Keratinocyte (primary cell): Measurements from ENCODE around the gene GPR45. TPM values are rescaled to one million over a fixed set of nuclear protein-coding genes. Genes with fewer than 3 reads are reported as not detected.

ENCODE experiments used
- DNase-seq: peaks from one replicate; pipeline ENCODE4 v3.0.0-alpha.2; 2011; ENCODE audit warnings: low read depth, missing footprints, low spot score
- FAIRE-seq: peaks from 2 replicates; lab custom pipeline; 2011; peaks lifted over from hg19 to GRCh38; lab: Jason Lieb, UNC
- H2AFZ ChIP-seq: 2 replicates; pipeline ENCODE4 v1.6.0; 2012; ENCODE audit warnings: low read length, control low read depth, inconsistent platforms; ENCODE audit not compliant: control insufficient read depth
- H3K27ac ChIP-seq: 2 replicates; pipeline ENCODE4 v1.5.1; 2011; ENCODE audit warnings: low read length; ENCODE audit not compliant: control insufficient read depth, insufficient read depth
- H3K27me3 ChIP-seq: 3 replicates; pipeline ENCODE4 v1.6.0; 2011; ENCODE audit warnings: low read length; ENCODE audit not compliant: control insufficient read depth, insufficient read depth; ENCODE audit errors: extremely low read depth
- H3K36me3 ChIP-seq, 2 experiments: 2 replicates in 1 of 2; 3 replicates in 1 of 2; pipeline ENCODE4 v1.5.1; 2011; ENCODE audit warnings: low read length in 2 of 2, mild to moderate bottlenecking in 1 of 2; ENCODE audit not compliant: control insufficient read depth in 2 of 2, insufficient read depth in 2 of 2; ENCODE audit errors: extremely low read depth in 1 of 2
- H3K4me1 ChIP-seq: 3 replicates; pipeline ENCODE4 v1.5.1; 2011; ENCODE audit warnings: low read length; ENCODE audit not compliant: control insufficient read depth, insufficient read depth; ENCODE audit errors: extremely low read depth
- H3K4me2 ChIP-seq: 3 replicates; pipeline ENCODE4 v1.6.0; 2011; ENCODE audit warnings: low read depth, low read length; ENCODE audit not compliant: control insufficient read depth, insufficient read depth; ENCODE audit errors: extremely low read depth
- H3K4me3 ChIP-seq, 3 experiments: fragments of 200-600 bp in 1 of 3; sonication (generic) in 1 of 3; 2 replicates in 2 of 3; 3 replicates in 1 of 3; pipeline ENCODE4 v1.5.1; 2011 to 2016; ENCODE audit warnings: low read length in 3 of 3, mild to moderate bottlenecking in 3 of 3, control low read depth in 2 of 3, inconsistent platforms in 1 of 3, low read depth in 1 of 3, mixed read lengths in 1 of 3, mixed run types in 1 of 3, moderate library complexity in 1 of 3; ENCODE audit not compliant: control insufficient read depth in 2 of 3, insufficient read depth in 2 of 3; ENCODE audit errors: extremely low read depth in 1 of 3
- H3K79me2 ChIP-seq: 2 replicates; pipeline ENCODE4 v1.6.0; 2012; ENCODE audit warnings: low read length; ENCODE audit not compliant: control insufficient read depth, insufficient read depth
- H3K9ac ChIP-seq: 3 replicates; pipeline ENCODE4 v1.6.0; 2011; ENCODE audit warnings: low read length; ENCODE audit not compliant: control insufficient read depth, insufficient read depth; ENCODE audit errors: extremely low read depth
- H3K9me1 ChIP-seq: 3 replicates; pipeline ENCODE4 v1.6.0; 2011; ENCODE audit warnings: low read length; ENCODE audit not compliant: control insufficient read depth, insufficient read depth; ENCODE audit errors: extremely low read depth
- H3K9me3 ChIP-seq: 2 replicates; pipeline ENCODE4 v1.5.1; 2012; ENCODE audit warnings: low read depth, low read length; ENCODE audit not compliant: control insufficient read depth
- H4K20me1 ChIP-seq: 3 replicates; pipeline ENCODE4 v1.6.0; 2011; ENCODE audit warnings: low read length; ENCODE audit not compliant: control insufficient read depth, insufficient read depth; ENCODE audit errors: extremely low read depth
- EZH2 ChIP-seq: IDR thresholded peaks from one replicate; pipeline ENCODE4 v1.6.1; 2012; ENCODE audit warnings: inconsistent platforms, mild to moderate bottlenecking, low read length, moderate library complexity
- dilution Hi-C: fragments of 300-500 bp; cut with MboI; formaldehyde crosslinking; loops from one replicate; pipeline ENCODE4 v1.7.0; 2020; ENCODE audit warnings: low sequenced_read_pairs; ENCODE audit not compliant: extremely low pct_ligation_motif_present
- polyA plus RNA-seq, 5 experiments: library from polyadenylated mRNA; depleted of rRNA in 3 of 5; stranded (reverse) in 3 of 5; stranded (forward) in 1 of 5; unstranded in 1 of 5; fragments of >200 nt; gene quantifications; 1 replicate in 1 of 5; 2 replicates in 3 of 5; 3 replicates in 1 of 5; pipeline versions ENCODE4 v1.2.1 to v1.2.3, GENCODE V29; 2011 to 2012; ENCODE audit warnings: missing spikeins in 2 of 5, low read depth in 1 of 5, low replicate concordance in 1 of 5
- TF ChIP-seq, protein P1 (sequence below), 3 experiments: IDR thresholded peaks in 1 of 3; conservative IDR thresholded peaks in 1 of 3; optimal IDR thresholded peaks in 1 of 3; 2 replicates in 2 of 3; 3 replicates in 1 of 3; pipeline versions ENCODE3 to v1.5.1; 2011; ENCODE audit warnings: low read length in 3 of 3, mild to moderate bottlenecking in 3 of 3, moderate library complexity in 2 of 3, control low read depth in 1 of 3, inconsistent platforms in 1 of 3; ENCODE audit not compliant: insufficient read depth in 2 of 3; ENCODE audit errors: extremely low read depth in 1 of 3

Gene GPR45
- polyA plus RNA-seq, 1 donor (not counting 4 experiments of a cell fraction or from before 2014, with no cell fraction given), result not detected

DNA sequence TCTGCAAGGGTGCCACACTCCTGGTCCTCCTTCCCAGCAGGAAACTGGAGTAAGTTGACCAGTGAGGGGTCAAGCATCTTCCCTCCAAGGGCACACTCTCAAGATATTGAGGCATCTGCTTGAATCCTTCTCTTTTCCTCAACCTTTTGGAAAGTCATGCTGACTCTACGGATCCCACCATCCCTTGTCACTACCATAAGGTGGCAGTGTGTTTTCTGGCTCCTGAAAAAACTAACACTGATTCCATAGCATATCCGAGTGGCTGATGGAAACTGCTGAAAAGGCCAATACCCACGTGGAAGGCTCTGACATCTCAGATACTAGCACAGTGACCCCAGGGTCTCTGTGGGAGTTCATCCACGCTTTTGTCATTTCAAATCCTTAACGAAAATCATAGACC, 37.1 kb downstream of the GPR45 start:
- H3K4me2 ChIP-seq, result no peak overlapping the region
- H3K9me3 ChIP-seq, result no peaks in the 10 kb centered on the region
- H3K4me1 ChIP-seq, result no peaks in the 10 kb centered on the region
- H3K27me3 ChIP-seq, result no peaks in the 10 kb centered on the region
- no peak overlapping the region for H3K4me3 ChIP-seq
- no peaks in the 10 kb centered on the region for H3K9me1 ChIP-seq
- no peak overlapping the region for H3K27ac ChIP-seq
- no peak overlapping the region for H3K9ac ChIP-seq
- TF ChIP-seq EZH2, result no peak
- TF ChIP-seq, protein P1, sequence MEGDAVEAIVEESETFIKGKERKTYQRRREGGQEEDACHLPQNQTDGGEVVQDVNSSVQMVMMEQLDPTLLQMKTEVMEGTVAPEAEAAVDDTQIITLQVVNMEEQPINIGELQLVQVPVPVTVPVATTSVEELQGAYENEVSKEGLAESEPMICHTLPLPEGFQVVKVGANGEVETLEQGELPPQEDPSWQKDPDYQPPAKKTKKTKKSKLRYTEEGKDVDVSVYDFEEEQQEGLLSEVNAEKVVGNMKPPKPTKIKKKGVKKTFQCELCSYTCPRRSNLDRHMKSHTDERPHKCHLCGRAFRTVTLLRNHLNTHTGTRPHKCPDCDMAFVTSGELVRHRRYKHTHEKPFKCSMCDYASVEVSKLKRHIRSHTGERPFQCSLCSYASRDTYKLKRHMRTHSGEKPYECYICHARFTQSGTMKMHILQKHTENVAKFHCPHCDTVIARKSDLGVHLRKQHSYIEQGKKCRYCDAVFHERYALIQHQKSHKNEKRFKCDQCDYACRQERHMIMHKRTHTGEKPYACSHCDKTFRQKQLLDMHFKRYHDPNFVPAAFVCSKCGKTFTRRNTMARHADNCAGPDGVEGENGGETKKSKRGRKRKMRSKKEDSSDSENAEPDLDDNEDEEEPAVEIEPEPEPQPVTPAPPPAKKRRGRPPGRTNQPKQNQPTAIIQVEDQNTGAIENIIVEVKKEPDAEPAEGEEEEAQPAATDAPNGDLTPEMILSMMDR (optimal IDR thresholded peaks at IDR 0.05 in 1 of 3, IDR thresholded peaks at IDR 0.05 in 1 of 3, conservative IDR thresholded peaks at IDR 0.05 in 1 of 3; ENCODE audit: extremely low read depth in 1 of 3, insufficient read depth in 2 of 3, low read length in 3 of 3), result peak in 1 of 3 experiments; percentile 6
- H4K20me1 ChIP-seq, result no peaks in the 10 kb centered on the region
- H3K36me3 ChIP-seq, result peaks cover 13 to 25% of the 10 kb centered on the region in 2 experiments
- DNase-seq (no peak), FAIRE-seq (no peak)
- no peaks in the 10 kb centered on the region for H3K79me2 ChIP-seq
- no peak overlapping the region for H2AFZ ChIP-seq
- dilution Hi-C loops, result no loop called here

DNA sequence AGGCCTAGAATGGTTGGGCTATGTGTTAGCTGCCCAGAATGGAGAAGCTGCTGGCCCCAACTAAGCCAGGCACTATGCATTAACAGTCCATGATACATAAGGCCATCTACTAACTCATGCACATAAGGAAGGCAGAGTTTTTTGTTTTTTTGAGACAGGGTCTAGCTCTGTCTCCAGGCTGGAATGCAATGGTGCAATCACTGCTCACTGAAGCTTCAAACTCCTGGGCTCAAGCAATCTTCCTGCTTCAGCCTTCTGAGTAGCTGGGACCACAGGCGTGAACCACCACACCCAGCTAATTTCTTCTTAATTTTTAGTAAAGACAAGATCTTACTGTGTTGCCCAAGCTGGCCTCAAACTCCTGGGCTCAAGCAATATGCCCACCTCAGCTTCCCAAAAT, 37.6 kb downstream of the GPR45 start:
- Histone ChIP-seq H3K9me1 (no peaks in the 10 kb centered on the region), H3K4me3 (no peak overlapping the region), H3K9me3 (no peaks in the 10 kb centered on the region), H3K27ac (no peak overlapping the region), H3K79me2 (no peaks in the 10 kb centered on the region), H3K27me3 (no peaks in the 10 kb centered on the region), H3K36me3 (peaks cover 12 to 27% of the 10 kb centered on the region in 2 experiments), H4K20me1 (no peaks in the 10 kb centered on the region), H3K9ac (no peak overlapping the region), H3K4me2 (no peak overlapping the region), H3K4me1 (no peaks in the 10 kb centered on the region), H2AFZ (no peak overlapping the region)
- DNase-seq (no peak), FAIRE-seq (no peak)
- TF ChIP-seq, protein P1 (optimal IDR thresholded peaks at IDR 0.05 in 1 of 3, IDR thresholded peaks at IDR 0.05 in 1 of 3, conservative IDR thresholded peaks at IDR 0.05 in 1 of 3; ENCODE audit: extremely low read depth in 1 of 3, insufficient read depth in 2 of 3, low read length in 3 of 3), result no peak
- TF ChIP-seq EZH2, result no peak
- dilution Hi-C loops, result no loop called here
